ENCODE data around the gene UBN1.

UBN1 gene

DNA sequence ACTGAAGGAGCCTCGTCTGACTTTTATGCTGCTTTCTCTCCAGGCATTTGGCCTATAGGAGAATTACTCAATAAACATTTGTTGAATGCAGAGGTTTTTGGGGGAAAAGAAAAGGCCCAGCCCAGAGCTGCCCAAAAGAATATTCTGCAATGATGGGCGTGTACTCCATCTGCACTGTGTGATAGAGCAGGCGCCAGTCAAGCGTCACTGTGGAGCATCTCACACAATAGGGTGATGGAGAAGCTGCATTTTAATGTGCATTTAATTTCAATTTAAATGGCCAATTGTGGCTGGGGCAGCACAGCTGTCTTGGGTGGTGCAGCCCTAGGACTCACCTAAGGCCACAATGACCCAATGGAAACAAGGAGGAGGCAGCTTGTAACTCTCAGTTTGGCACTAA, 20.8 kb upstream of the UBN1 start:
- DNase-seq: no peak

DNA sequence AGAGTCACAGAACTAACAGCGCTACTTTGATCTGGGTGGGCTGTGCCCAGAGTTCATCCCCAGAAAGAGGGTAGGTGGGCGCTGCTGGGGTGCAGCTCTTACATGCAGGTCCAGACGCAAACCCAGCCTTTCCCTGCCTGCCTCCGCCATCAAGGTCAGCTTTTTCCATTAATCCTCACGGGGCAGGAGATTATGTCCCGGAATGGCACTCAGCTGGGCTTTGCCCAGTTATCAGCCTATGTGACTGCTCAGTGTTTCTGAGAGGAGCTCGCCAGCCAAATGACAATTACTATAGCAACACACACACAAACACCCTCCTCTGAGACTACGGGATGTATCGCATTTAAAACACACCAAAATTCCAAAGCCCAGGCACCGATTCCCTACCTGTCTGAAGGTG, 20.3 kb upstream of the UBN1 start:
- no peak for DNase-seq

DNA sequence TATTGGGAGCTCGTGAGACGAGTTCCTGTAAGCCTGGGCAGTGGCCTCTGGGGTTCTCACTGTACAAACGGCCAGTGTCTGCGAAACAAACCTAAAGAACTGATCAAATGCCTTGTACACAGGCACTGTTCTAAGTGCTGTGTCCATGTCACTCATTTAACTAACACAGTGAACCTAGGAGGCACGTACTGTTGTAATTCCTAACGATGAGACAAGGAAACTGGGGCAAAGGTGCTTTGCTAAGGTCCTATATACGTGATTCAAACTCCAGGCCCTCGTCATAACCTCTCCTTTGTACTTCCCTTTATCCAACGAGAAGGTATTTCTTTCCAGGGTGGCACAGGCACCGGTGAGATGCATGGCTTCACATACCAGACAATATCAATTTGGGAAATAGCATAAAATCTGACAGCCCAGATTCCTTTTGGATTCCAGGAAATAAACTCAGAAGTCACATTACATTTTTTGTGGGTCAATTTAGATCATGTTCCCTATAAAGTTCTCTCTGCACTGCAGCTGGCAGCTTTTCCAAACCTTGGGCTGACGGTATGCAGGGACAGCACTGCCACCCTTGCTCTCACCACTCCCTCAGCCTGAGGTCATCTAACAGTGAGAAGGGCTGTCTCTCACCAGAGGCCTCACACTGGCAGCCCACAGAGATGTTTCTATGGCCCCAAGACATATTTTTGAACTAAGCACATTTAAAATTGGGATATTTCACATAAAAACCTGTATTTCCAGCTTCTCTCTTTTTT, 18.5 kb upstream of the UBN1 start:
- no peak for DNase-seq

DNA sequence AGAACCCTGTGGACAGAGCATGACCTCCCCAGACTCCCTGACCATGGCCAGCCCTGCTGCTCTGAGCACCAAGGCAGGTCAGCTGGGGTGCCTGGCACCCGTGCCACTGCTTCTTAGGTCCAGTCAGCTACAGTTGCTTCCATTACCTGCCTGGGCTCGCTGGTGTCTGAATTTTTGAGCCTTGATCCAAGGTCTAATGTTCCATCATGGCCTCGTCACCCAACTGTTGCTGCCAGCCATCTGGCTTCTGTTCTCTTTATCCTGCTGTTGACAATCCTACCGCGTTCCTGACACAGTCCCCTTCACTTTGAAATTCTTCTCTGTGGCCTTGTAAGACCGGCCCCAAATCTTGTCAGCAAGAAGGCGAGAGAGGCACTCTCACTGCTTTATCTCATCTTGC, 16.9 kb upstream of the UBN1 start:
- no peak for DNase-seq

DNA sequence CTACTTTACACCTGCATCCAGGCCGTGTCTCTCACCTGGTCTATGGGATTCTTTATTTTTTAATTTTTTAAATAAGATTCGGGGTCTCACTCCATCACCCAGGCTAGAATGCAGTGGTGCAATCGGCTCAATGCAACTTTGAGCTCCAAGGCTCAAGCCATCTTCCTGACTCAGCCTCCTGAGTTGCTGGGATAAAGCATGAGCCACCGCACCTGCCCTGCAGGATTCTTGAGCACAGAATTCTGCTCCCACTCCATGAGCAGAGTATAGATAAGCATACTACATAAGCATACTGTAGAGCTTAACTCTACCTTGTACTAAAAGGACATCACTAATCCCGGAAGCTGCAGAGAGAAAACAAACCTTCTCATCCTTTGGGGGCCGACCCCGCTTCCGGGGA, 15.7 kb upstream of the UBN1 start:
- no peak for DNase-seq

DNA sequence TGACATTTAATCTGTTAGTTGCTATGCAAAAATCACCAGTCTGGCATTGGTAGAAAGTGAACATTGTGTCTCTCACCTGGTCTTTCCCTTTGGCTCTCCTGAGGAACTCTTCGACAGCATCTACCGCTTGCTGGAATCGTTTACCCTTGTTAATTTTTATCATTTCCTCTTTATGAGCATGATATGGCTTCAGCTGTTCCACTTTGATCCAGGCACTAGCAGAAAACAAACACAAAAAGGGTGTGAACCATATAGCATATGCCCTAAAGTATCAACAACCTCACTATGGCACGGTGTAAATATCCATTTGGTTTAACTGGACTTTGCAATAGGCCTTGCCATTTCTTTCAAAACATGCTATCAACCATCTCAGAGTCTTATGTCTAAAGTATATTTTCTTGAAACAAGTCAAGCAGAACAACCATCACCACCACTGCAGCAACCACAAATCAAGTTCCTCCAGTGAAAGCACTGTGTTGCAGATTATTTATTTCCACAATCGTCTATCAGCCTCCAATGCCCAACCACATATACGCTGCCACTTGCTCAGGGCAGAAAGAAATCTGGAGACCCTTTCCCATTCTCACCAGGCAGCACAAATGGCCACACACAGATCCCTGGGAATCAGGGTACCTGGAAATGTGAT, 14.5 kb upstream of the UBN1 start:
- no peak for DNase-seq

DNA sequence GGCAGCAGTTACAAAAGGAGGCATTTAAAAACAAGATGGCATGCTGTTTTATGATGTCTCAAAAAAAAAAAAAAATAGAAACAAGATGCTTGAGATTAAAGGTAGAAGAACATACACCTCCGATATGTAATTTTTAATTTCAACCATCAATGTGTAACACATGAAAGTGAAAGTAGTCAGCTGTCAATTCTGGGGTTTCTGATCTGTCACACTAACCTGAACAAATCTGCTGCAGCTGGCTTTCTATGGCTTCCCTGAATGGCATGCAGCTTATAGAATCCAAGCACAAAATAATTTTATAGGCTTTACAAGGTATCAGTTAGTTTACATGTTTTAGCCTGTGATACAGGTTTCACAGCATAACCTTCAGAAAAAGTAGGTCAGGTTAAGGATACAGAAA, 13.7 kb upstream of the UBN1 start:
- DNase-seq: no peak

DNA sequence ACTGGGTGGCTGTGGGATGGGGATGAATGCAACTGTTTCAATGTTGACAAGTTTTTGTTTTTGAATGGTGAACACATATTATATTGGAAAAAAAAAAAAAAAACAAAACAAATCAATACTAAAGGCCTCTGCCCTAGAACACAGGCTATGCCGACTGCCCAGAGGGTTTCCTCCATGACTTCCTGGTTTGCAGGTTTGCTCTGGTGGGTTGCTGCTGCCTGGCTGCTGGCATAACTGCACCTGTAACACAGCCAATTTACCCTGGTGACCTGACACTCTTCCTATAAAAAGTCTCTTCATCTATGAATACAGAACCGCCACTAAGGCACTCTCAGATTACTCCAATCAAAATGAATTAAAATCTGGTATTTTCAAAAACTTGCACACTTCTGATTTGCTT, 10.6 kb upstream of the UBN1 start:
- DNase-seq: no peak

DNA sequence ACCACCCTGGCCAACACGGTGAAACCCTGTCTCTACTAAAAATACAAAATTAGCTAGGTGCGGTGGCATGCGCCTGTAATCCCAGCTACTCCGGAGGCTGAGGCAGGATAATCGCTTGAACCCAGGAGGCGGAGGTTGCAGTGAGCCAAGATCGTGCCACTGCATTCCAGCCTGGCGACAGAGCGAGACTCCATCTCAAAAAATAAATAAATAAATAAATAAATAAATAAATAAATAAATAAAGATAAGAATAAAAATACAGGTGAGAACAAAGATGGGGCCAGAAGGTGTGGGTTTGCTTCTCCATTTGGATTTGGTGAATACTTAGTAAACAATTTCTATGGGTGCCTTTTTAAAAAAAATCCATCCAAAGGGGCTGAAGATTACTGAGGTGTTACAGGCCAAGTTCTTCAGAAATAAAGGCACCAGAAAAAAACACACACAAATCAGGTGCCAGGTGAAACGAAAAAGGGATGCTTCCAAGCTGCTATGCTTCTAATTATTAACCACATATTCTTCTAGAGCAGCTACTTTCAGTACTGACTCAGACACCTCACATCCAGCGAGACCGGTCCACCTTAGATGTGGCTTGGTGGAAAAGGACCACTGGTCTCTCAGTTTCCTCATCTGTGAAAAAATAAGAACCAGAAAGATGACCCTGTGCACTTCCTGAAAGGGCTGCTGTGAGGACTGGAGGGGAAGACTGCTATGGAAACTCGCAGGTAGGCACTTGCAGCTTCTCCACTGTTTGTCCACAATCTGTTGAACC, 9.4 kb upstream of the UBN1 start:
- DNase-seq: no peak

DNA sequence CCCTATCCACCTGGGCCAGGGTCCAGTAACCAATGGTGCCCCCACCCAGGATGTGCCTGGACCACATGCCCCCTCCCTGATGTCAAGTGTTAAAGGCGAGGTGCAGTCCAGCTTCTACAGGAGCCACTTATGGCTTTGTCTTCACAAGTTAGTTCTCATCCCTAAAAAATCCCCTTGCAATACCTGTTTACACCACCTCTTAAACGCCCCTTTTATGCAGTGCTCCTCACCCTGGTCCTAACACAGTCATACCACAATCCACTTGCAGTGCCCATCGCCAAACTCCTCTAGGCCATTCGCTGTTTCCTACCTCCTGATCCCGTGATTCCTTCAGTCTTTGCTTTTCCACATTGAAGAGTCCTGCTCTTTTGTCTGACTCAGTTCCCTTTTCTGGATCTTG, 7.3 kb upstream of the UBN1 start:
- DNase-seq: no peak

DNA sequence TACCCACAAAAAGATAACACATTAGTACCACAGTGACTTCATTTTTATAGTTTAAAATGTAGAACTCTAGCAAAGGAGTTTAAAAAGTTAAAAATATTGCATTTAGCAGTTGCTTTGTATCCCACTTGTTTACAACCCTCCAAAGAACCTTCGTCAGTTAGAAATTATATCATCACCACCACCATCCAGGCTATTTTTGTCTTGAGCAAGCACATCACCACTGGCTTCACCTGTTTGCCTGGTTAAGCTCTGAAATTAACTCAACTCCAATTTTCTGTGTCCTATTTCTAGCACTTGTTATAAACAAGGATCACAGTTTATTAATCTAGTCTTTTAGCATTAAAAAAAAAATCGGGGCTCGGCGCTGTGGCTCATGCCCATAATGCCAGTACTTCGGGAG, 6.3 kb upstream of the UBN1 start:
- DNase-seq: no peak

DNA sequence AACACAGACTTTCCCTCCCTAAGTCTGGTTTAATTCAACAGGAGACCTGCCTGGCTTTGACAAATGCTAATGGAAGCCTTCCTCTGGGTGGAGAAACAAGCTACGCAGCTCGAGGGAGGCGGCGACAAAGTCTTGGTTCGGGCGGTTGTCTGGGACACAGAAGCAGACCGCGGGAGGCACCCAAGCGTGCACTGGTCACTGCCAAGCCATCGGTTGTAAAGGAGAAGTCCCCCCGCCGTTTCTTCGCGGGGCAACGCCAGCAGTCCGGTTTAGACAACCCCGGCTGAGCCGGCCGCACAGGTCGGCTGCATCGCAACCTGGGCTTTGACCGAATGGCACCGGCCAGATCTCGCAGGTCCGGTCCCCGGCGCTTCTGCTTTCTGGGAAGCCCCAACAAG, 779 bp upstream of the UBN1 start:
- DNase-seq: peak; percentile 13

DNA sequence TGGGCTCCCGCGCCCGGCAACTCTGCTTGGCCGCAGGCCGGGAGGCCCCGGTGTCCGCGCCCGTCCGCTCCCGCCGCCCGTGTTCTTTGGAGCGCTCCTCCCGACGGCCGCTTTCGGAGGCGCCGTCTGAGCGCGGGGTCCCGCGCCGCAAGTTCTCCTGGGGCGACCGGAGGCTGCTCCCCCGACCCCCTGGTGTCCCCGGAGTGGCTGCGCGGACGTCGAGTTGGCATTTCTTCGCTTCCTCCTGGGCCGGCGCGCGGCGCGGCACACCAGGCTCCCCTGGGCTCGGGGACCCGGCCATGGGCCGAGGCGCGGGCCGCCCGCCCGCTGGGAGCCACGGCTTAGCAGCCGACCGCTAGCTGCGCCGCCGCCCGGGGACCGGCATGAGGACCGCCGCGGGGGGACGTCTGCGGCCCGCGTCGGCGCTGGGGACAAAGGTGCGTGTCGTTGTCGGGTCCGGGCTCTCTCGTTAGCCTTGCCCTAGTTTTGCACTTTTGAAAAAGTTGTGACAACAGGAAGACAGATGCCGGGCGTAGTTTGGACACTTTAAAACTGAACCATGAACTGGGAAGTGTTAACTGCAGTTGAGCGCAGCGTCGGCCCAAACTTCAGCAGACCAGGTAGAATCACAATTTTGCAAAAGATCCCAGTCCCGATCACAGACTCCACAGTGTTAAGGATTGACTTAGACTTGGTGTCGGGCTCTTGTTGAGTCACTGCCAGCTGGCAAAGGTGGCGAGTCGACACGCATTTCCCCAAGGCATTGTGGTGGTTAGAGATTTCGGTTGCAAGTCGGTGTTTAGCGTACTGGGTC, 700 bp downstream of the UBN1 start:
- DNase-seq: peak; percentile 54

DNA sequence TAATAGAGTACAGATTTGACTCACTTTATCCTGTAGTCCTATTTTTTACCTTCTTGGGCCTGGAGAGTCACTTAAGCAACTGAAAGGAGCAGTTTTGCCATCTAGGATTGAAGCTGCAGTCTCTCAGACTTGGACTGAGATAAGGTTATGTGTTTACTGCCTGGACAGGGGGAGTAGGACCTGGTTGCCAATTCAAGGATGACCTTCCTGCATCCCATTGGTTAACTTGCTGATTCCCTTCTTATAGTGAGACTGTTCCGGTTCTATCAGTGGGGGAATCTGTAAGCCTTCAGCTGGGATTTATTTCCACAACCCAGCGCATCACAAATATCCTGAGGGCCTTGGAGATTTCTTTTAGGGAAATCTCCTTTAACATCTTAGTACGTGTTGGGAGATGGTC, 2.9 kb downstream of the UBN1 start:
- no peak for DNase-seq

DNA sequence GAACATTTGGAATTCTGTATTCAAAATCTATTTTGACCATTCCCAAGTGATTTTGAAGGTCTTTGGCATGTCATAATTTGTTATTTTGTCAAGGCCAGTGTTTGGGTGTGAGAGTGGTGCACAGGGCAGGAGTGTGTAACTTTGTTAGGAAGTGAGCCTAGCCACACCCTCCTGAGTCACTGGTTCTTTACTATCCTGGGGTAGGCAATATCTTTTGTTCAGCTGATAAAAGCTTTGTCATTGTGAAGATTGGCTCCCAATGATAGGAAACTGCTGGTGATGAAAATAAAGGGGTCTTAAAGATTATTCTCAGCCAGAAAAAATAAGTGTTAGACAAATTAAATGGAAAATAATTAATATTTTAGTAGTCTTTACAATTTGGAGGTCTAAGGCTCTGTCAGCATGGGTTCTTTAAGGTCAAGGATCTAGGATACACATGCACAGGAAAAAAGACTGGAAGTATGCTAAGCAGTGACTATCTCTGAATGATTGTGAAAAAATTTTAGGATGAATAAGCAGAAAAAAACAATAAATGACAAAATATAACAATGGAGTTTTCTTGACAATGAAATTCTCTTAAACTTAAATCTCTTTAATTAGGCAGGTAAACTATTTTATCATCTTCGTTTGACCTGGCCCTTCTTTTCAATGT, 5.1 kb downstream of the UBN1 start:
- DNase-seq: peak; percentile 6

DNA sequence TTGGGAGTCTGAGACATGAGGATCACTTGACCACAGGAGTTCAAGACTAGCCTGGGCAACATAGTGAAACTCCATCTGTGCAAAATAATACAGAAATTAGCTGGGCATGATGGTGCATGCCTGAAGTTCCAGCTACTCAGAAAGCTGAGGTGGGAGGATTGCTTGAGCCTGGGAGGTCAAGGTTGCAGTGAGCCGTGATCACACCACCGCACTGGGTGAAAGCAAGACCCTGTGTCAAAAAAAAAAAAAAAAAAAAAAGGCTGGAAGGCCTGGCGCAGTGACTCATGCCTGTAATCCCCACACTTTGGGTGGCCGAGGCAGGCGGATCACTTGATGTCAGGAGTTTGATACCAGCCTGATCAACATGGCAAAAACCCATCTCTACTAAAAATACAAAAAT, 8.1 kb downstream of the UBN1 start:
- no peak for DNase-seq

DNA sequence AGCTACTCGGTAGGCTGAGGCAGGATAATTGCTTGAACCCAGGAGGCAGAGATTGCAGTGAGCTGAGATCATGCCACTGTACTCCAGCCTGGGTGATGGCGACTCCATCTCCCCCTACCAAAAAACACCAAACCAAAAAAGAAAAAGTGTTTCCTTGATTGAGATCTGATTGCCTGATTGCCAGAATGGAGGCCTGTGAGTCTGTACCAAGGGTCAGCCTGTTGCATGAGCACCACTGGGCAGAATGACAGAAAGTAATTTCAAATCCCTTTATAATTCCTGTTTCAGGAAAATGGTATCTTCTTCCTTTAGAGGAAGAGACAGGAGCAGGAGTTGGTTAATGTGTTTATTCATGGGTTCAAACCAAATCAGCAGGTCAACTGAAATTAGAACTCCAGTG, 8.5 kb downstream of the UBN1 start:
- no peak for DNase-seq

DNA sequence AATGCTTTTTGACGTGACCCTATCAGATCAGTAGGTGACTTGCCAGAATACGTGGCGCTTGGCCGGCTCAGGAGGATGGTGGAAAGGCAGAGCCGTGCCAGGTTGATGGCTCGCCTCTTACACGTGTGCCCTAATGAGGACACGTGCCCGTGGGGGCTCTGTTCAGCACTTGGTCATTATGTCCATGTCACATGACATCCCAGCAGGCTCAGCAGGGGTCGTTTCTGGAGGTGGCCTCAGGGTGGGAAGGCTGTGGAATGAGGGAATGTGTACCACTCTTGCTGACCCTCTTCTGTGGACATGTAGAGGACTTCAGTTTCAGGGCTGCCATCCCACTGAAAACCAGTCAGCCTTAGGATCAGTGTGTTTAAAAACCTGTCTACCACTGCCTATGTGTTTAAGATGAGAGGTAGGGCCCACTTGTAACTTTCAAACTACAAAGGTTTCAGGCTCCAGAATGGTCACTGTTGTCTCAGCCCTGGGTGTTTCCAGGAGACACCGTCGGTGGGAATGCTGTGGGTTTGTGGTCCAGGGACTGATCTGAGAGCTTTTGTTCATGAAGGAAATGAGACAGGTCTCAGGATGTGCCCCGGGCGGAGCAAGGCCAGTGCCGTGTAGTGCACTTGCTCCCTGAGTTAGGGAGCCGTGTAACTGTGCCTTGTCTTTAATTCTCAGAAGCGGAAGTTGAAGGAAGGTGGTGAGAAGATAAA, 12.1 kb downstream of the UBN1 start:
- DNase-seq: no peak

DNA sequence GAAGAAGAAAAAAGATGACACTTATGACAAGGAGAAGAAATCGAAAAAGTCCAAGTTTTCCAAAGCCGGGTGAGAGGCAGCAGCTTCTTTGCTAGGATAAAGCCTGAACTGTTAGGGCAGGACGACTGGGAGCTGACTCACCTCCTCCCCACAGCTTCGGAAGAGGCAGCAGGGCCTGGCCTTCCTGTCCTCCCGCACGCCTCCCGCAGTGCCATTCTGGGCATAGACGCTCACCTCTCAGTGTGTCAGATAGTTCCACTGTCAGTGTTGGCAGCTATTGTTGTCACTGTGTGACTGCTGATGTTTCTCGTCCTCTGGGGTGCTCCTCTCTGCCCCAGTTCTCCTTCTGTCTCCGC, 12.6 kb downstream of the UBN1 start:
- DNase-seq: no peak

DNA sequence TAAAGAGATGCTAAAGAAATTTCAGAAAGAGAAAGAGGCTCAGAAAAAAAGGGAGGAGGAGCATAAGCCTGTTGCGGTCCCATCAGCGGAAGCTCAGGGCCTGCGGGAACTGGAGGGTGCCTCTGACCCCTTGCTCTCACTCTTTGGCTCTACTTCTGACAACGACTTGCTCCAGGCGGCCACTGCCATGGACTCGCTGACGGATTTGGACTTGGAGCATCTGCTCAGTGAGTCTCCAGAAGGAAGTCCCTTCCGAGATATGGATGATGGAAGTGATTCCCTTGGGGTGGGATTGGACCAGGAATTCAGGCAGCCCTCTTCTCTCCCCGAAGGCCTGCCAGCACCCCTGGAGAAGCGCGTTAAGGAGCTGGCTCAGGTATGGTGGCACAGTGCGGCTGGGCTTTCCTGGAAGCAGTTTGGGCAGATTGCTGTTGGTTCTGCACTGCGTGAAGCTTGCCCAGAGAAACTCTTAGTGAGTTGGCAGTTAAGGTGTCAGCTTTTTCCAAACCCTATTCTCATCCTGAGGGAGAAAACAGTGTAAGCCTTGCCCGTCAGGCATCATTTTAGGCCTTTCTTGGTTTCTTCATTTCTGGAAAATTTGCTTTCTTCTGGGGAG, 13.6 kb downstream of the UBN1 start:
- DNase-seq: no peak

DNA sequence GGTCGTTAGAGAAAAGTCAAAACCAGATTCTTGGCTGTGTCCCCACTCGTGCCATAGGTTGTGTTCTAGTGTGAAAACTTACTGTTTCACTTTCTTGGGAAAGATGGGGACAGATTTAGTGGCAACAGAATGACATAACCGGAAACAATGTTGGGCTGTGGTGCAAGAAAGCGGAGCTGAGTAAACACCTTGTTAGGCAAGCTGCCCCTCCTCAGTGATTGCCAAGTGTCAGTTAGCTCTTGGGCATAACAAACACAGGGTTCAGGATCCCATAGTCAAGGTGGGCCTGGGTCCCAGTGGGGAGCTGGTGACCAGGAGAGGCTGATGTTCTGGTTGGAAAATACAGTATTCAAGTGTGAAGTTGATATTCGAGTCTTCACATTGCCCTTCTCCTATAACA, 15.4 kb downstream of the UBN1 start:
- no peak for DNase-seq

DNA sequence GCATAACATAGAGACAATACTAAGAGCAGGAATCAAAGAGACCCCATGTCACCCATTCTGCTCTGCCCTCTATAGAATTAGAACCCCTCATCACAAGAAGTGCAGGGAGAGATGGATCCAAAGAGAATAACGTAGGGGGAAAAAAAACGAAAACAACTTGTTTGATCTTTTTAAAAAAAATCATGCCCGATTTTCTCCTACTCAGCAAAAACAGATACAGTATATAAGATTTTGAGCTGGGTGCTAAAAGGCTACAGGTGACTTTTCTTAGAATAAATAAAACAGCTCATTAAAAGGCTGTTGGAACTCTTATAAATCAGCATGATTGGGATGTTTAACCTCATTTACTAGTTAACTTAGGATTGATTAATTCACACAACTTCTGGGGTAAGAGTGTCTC, 17.4 kb downstream of the UBN1 start:
- DNase-seq: no peak

All from CD4-positive, alpha-beta T cell treated with Interleukin-17A for 4 hours (primary cell).